ENCODE results near the gene PLIN1. TPM values are rescaled to one million over a fixed set of nuclear protein-coding genes. Genes with fewer than 3 reads are reported as not detected.

Gene PLIN1
- polyA plus RNA-seq, 1 donor from 2014 or later: not detected

DNA sequence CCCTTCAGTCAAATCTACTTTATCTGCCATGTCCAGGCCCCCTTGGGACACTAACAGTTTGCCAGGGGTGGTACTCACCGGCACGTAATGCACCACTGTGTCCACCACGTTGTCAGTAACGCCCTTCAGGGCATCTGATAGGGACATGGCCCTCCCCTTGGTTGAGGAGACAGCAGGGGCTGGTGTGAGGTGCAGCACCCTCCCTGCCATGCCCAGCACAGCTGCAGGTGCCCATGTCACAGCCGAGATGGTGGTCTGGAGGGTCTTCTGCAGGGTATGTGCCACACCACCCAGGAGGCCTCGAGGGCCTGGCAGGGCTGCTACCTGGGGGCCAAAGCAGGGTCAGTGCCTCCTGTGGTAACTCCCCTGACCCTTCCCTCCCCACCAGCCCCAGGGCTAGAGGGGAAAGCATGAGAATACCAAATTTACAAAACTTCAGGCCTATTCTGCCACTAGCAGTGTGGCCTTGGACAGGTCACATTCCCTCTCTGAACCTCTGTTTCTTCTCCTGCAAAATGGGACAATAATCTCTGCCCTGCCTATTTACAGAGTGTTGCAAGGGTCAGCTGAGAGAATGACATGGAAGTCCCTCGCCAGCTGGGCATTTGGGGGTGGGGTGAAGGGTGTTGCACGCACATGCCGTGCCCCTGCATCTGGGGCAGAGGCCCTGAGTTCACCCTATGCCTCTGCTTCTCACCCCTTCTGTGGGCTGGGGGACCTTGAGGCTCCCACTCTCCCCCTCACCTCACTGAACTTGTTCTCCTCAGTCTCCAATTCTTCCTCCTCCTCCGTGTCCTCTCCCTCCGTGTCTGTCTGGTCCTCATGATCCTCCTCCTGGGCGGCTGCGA is 12.1 kb downstream of the PLIN1 start:
- Mint-ChIP-seq H3K4me1 (peaks cover 0 to 4% (median 4%) of the 10 kb centered on the region in 3 donors), H3K4me3 (no peak overlapping the region), H3K9me3 (peaks cover 0 to 2% (median 1%) of the 10 kb centered on the region in 3 donors), H3K36me3 (no peaks in the 10 kb centered on the region), H3K27ac (no peak overlapping the region), H3K27me3 (peaks cover 9% of the 10 kb centered on the region)

DNA sequence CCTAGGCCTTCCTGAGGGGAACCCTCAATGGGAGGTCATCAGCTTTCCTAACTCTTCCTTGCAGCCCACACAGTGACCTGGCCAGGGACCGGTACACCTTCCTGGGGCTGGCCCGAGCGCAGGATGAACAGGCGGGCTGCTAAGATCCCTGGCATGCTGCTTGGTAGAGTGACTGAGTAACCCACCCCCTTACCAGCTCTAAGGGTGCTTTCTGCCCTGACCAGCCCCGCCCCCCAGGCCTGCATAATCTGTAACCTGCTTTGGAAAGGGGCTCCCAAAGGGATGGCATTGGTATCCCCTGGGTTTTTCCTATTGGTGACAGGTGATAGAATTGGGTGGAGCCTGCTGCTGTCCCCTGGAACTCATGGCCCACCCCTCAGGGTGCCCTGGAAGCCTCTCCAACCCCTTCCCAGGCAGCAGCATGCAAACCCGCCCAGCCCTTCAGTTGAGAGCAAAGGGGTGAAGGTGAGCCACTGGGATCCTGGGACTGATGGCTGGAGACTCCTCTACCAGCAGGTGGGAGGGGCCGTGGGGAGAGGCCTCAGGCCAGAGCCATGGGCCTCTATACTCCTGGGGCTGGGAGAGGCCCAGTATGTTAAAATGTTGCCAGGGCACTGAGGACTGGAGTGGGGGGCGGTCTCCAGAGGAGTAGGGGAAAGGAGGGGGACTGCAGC is 12.8 kb downstream of the PLIN1 start:
- Mint-ChIP-seq H3K4me1 (peaks cover 0 to 4% (median 4%) of the 10 kb centered on the region in 3 donors), H3K27me3 (peaks cover 9% of the 10 kb centered on the region), H3K36me3 (no peaks in the 10 kb centered on the region), H3K9me3 (peaks cover 0 to 2% (median 1%) of the 10 kb centered on the region in 3 donors), H3K4me3 (no peak overlapping the region), H3K27ac (no peak overlapping the region)

DNA sequence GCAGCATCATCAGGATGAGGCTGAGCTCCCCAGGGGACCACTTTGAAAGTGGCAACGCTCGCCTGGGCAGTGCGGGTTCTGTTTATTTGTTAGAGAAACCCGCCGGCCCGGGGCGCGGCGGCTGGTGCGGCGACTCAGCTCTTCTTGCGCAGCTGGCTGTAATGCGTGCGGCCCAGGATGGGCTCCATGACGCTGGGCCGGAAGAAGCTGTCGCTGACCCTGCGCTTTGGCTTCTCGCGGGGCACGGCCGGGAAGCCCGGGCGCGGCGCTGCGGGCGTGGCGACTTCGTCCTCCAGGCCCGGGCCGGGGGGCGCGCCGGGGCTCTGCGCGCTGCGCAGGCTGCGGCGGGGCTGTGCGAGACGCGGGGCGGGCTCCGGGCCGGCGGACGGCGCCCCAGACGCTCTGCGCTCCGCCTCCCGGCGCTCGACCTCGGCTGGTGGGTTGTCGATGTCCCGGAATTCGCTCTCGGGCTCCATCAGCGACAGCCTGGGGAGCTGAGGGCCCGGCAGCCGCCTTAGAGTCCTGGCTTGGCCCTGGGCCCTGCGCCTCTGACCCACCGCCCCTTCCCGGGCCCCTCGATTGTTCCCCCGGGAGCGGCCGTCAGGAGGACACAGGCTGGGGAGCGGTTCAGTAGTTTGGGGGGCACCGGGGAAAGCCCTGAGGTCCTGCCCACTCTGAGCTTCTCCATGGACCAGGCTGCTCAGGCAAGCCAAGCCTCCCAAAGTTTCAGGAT is 13.6 kb downstream of the PLIN1 start:
- peaks cover 9% of the 10 kb centered on the region for H3K27me3 Mint-ChIP-seq
- no peaks in the 10 kb centered on the region for H3K36me3 Mint-ChIP-seq
- peaks cover 0 to 2% (median 1%) of the 10 kb centered on the region in 3 donors for H3K9me3 Mint-ChIP-seq
- peaks cover 0 to 4% (median 4%) of the 10 kb centered on the region in 3 donors for H3K4me1 Mint-ChIP-seq
- H3K27ac Mint-ChIP-seq: no peak overlapping the region
- peak overlapping the region in 2 of 4 donors; percentile 7 to 54 for H3K4me3 Mint-ChIP-seq

DNA sequence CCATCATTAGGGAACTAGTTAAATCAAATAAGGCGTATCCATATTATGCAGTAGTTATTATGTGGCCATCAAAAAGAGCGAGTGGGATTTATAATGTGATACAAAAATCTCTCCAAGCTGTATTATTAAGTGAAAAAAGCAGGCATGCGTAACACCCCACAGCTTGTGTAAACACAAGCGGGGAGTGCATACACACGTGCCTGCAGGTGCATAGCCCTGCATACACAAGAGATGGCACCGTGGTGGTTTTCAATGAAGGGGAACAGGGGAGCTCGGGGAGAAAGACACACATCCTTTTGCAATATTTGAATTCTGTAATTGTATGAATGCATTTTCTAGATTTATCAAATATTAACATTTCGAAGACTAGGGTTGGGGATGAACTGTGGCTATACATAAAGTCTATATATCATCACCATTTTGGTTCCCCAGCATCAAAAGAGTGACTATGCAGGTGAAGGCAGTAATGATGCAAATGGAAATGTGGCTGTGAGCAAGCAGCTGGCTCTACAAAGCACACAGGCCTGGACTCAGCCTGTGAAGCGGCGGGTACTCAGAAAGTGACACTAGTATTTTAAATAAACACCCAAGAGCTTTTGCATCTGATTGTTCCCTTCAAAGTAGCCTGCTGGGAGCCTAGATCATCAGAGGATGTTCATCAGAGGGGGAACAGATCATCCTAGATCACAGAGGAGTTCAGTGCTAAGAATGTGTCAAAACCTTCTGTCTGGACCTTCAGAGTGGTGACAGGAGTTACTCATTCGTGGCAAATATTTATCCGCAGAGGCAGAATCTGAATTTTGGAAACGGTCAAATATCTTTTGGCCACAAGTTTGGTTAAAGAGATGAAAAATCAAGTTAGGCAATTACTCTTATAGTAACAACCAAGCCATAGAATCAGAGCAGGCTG is 14.5 kb downstream of the PLIN1 start:
- Mint-ChIP-seq H3K9me3 (peaks cover 0 to 3% (median 2%) of the 10 kb centered on the region in 3 donors), H3K27ac (no peak overlapping the region), H3K4me1 (peaks cover 0 to 4% (median 4%) of the 10 kb centered on the region in 3 donors), H3K4me3 (peak overlapping the region in 3 of 4 donors; percentile 10 to 89 (median 49)), H3K27me3 (peaks cover 9% of the 10 kb centered on the region), H3K36me3 (no peaks in the 10 kb centered on the region)

DNA sequence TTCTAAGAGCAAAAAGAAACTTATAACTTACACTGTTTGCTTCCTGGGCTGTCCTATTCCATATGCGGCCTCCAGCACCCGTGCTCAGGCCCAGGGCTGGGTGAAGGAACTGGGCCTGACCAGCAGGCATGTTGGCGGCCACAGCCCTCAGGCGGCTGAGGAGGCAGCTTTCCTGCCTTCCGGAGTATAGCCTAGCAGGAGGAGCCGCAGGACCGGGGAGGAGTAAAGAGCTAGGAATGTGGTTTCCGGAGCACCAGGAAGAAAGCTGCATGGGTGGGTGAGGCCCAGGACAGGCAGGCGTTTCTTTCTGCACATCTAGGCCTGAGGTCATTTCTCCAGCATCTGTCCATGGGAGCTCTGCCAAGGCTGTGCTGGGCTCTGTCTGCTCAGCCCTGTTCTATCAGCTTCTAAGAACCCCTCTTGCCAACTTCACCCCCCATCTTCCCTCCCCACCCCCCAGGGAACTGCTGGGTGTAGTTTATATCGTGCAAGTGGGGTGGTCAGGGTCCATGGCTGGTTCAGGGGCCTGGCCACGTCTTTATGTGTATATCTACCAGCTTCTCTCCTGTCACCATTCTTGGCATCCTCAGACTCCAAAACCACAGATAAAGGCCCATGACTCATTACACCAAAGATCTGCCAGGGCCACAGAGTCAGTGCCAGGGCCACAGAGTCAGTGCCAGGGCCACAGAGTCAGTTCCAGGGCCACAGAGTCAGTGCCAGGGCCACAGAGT is 16.1 kb downstream of the PLIN1 start:
- Mint-ChIP-seq H3K4me1 (peaks cover 0 to 4% (median 4%) of the 10 kb centered on the region in 3 donors), H3K36me3 (no peaks in the 10 kb centered on the region), H3K9me3 (peaks cover 0 to 2% (median 2%) of the 10 kb centered on the region in 3 donors), H3K4me3 (peak overlapping the region in 1 of 4 donors; percentile 52), H3K27ac (no peak overlapping the region), H3K27me3 (peaks cover 9% of the 10 kb centered on the region)

DNA sequence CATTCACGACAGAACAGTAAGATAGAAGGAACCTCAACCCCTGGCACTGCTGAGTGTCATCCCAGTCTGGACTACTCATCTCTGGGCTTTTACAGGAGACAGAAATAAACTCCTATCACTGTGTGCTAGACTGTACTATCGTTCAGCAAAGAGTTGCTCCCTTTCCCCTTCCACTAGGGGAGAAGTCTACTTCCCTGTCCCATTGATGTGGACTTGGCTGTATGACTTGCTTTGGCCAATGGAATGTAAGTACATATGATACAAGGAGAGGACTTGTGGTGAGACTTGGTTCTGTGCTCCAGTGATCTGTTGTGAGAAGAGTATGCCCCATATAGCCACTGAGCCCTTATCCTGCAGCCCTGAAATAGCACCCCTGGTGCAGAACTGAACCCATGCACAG is 18.6 kb downstream of the PLIN1 start:
- Mint-ChIP-seq H3K36me3 (no peaks in the 10 kb centered on the region), H3K27ac (no peak overlapping the region), H3K4me1 (peaks cover 0 to 9% (median 9%) of the 10 kb centered on the region in 3 donors), H3K9me3 (peaks cover 0 to 4% (median 2%) of the 10 kb centered on the region in 3 donors), H3K4me3 (no peak overlapping the region), H3K27me3 (peaks cover 18% of the 10 kb centered on the region)

DNA sequence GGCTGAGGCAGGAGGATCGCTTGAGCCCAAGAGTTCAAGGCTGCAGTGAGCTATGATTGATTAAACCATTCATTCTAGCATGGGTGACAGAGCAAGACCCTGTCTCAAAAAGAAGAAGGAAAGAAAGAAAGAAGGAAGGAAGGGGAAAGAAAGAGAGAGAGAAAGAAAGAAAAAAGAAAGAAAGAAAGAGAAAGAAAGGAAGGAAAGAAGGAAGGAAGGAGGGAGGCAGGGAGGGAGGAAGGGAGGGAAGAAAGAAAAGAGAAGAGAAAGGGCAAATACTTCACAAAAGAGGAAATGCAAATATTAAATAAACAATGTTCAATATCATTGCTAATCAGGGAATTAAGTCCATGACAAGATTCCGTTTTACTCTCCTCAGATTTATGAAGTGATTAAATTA is 19.9 kb downstream of the PLIN1 start:
- peaks cover 16% of the 10 kb centered on the region for H3K27me3 Mint-ChIP-seq
- H3K27ac Mint-ChIP-seq: no peak overlapping the region
- peaks cover 0 to 10% (median 5%) of the 10 kb centered on the region in 3 donors for H3K4me1 Mint-ChIP-seq

DNA sequence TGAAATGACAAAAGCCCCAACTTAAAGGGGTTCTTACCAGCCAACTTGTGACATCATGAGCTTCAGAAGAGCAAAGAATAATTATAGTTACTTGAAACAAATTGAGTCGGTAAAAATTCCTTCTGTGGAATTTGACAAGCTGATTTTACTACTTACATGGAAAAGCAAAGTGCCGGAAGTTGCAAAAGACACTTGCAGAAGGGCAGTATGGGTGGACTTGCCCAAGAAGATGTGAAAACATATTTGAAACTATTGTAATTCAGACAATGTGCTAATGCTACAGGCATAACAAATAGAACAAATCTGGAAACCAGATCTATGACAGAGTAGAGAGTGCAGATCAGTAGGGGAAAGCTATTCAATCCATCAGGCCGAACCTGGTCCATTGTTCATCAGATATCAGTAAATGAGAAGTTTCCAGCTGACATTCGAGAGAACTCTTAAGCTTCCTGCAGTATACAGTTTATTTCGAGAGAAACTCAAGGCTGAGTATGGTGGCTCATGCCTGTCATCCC is 21.4 kb downstream of the PLIN1 start:
- H3K4me1 Mint-ChIP-seq: peaks cover 0 to 11% (median 5%) of the 10 kb centered on the region in 3 donors
- no peaks in the 10 kb centered on the region for H3K36me3 Mint-ChIP-seq
- no peak overlapping the region for H3K27ac Mint-ChIP-seq
- H3K9me3 Mint-ChIP-seq: peaks cover 0 to 4% (median 2%) of the 10 kb centered on the region in 3 donors
- no peak overlapping the region for H3K4me3 Mint-ChIP-seq
- H3K27me3 Mint-ChIP-seq: peaks cover 26% of the 10 kb centered on the region

More for the DNA sequence above, 19.9 kb downstream of the PLIN1 start:
- H3K36me3 Mint-ChIP-seq: no peaks in the 10 kb centered on the region
- H3K9me3 Mint-ChIP-seq: peaks cover 0 to 4% (median 2%) of the 10 kb centered on the region in 3 donors
- H3K4me3 Mint-ChIP-seq: no peak overlapping the region

DNA sequence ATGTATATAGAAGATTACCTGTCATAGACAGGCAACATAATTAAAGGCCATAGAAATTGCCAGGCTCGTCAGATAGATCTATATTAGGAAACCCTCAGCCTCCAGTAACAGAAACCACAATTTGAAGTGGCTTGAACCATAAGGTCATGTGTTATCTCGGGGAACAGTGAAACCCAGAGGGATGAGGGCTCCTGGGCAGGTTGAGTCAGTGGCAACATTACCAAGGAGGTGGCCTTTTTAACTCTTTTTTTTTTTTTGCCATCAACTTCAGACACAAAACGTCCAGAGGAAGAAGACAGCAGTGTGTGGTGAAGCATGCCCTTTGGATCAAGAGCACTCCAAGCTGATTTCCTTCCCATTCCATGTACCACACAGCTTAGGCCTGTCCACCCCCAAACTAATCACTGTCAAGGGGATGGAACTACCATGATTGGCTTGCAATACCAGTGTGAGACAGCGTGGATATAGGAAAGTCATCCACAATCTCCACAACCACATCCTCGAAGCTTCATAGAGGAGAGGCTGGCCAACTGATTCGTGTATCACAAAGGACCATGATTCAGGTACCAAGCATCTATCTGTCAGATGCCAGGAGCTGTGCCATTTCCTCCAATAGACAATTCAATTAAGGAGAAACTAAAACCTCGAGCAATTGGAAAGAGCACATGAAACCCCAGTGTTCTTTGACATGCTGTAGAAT is 22.9 kb downstream of the PLIN1 start:
- Mint-ChIP-seq H3K36me3 (no peaks in the 10 kb centered on the region), H3K4me3 (peak overlapping the region in 3 of 4 donors; percentile 55 to 88 (median 57)), H3K9me3 (peaks cover 0 to 4% (median 2%) of the 10 kb centered on the region in 3 donors), H3K27ac (no peak overlapping the region), H3K4me1 (peaks cover 0 to 11% (median 5%) of the 10 kb centered on the region in 3 donors), H3K27me3 (peaks cover 30% of the 10 kb centered on the region)

DNA sequence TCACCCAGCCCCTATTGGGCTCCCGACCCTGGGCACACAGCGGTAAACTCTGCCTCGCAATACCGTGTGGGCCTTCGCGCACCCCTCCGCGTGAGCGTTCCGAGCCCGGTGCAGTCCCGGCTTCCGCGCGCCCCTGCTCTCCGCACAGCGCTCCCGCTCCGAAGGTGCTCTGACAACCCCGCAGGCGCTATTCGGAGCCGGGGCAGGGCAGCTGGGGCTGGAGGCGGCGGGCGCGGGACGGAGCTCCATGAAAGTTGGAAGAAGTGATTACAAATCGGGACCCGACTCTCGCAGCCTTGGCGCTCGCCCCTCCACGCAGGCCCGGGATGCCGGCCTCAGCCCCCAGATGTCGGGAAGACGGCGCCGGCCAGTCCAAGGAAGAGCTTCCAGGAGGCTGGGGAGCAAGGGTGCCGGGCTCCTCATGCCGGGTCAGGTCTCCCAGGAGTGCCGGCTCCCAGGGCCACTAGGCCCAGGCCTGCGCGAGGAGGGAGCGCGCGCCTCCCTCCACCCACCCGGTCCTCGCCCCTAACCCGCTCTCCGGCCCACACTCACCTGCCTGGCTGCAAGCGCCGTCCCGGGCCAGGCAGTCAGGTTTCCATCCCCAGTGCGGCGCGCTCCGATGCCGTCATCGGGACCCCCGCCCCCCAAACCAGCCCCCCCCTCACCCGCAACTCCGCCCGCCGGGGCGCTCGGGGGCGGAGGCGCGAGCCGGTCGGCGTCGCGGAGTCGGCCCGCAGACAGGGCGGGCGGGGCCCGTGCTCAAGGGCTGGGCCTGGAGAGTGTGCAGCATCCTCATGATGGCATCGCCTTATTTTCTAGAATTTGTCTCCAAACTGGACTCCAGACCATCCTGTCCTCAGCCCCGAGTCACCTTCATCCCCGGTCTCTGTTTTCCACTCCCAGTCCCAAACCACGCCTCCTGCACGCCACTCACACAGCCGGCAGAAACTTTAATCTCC is 24.0 kb downstream of the PLIN1 start, which contains the start of gene KIF7:
KIF7 (minus strand) TSS at position 621 of the 959 bp plus-strand sequence. CDS start 2,537 bp downstream, outside the sequence.
- no peaks in the 10 kb centered on the region for H3K36me3 Mint-ChIP-seq
- peaks cover 0 to 4% (median 0%) of the 10 kb centered on the region in 3 donors for H3K9me3 Mint-ChIP-seq
- peak within 1 kb of the TSS; percentile 57 to 88 (median 64) for H3K4me3 Mint-ChIP-seq
- H3K4me1 Mint-ChIP-seq: peaks cover 0 to 11% (median 5%) of the 10 kb centered on the region in 3 donors
- peak within 1 kb of the TSS in 1 of 3 donors; percentile 35 for H3K27ac Mint-ChIP-seq
- peaks cover 30% of the 10 kb centered on the region for H3K27me3 Mint-ChIP-seq

DNA sequence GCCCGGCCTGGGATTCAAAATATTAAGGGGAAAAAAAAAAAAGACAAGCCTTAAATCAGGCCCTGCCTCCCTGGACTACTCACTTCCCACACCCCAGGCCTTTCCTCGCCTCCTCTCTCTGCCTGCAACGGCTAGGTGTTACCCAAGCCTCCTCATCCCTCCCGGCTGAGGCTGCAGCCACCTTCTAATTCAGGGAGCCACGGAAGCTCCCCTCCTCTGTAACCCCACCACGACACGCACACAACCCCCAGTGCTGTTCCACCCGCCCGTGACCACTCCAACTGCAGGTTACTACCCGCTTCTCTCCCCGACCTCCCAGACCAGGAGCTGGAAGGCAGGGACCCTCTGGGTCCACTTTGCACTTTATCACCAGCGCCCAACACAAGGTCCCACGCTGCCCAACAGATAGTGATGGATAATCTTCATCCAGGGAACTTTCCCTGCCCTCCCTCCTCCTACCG is 24.8 kb downstream of the PLIN1 start:
- peak overlapping the region in 3 of 4 donors; percentile 57 to 83 (median 71) for H3K4me3 Mint-ChIP-seq
- peaks cover 0 to 4% (median 0%) of the 10 kb centered on the region in 3 donors for H3K9me3 Mint-ChIP-seq
- no peaks in the 10 kb centered on the region for H3K36me3 Mint-ChIP-seq
- H3K4me1 Mint-ChIP-seq: peaks cover 0 to 11% (median 5%) of the 10 kb centered on the region in 3 donors
- no peak overlapping the region for H3K27ac Mint-ChIP-seq
- peaks cover 30% of the 10 kb centered on the region for H3K27me3 Mint-ChIP-seq
